ENCODE measurements around the gene ACVR1.
A peak's percentile ranks its signal among the peaks of the same experiment; 100 is the strongest.

Gene ACVR1

DNA sequence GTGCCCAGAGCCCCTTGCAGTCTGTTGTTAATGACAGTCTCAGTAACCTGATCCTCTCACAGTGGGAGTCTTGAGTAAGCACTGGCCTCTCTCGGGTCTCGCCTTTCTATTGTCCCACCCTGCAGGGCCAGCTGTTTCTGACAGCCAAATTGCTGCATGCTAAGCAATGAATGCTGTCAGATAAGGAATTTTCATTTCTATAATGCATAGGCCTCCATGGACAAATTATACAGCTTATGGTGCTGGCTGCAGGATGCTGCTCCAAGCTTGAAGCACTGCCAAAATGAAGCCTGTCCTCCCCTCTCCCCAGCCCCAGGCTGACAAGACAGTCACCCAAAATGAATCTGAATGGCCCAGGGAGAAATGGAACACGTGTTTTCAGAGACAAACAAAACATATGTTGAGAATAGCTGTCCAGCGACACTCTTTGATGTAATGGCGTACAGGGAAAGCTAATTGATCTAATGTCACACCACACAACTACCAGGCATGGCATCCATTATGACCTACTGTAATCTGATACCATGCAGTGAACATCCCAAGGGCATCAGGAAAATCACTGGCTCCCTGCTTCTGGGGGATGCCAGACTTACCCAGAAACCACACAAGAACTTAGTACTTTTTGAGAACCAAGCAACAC is 36.8 kb downstream of the ACVR1 start:
- TF ChIP-seq CTCF (IDR thresholded peaks at IDR 0.05; ENCODE audit: insufficient read depth, low read length, missing control alignments): no peak
- CTCF ChIA-PET: no interaction called here
- POLR2A ChIA-PET: interaction anchor here (0.7 kb wide), 1 partner anchor 37 kb away, joined by 3 read pairs; the partner anchor contains the start of gene ACVR1
- DNase-seq (ENCODE audit: low read depth, low spot score): no peak
- H3K4me3 ChIP-seq (ENCODE audit: low read depth, low read length): peak overlapping the region; percentile 4; the same call in 1 of the 2 replicates

DNA sequence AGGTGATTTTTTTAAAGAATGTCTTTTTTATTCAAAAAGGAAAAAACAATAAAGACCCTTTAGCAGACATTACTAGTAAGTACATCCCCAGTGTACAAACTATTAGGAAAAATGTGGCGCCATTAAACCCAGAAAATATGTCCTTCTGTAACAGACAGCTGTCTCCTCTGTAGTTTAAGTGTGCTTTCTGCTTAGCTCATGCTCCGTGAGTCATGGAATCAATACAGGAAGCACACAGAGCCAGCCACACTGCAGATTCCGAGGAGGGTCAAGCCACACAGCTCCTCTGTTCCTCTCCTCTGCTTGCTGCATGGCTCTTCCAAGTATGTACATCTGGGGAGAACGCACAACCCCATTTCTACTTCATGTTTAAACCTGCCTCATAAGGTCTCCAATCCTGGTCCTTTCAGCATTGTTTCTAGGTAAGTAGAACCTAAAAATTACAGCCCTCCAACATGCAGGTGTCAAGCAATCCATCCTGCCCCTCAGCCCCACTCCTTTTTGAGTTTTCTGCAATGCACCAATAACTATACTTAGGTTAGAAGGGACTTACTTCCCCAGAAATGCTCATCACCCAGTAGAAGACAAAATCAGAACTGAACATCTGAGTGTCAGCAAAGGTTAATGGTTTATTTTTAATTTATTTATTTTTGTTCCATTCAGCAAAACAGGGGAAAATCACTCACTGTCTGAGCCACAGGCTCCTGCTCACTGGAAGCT is 37.5 kb downstream of the ACVR1 start:
- H3K4me3 ChIP-seq (ENCODE audit: low read depth, low read length): peak overlapping the region; percentile 43
- TF ChIP-seq CTCF (IDR thresholded peaks at IDR 0.05; ENCODE audit: insufficient read depth, low read length, missing control alignments): no peak
- DNase-seq (ENCODE audit: low read depth, low spot score): peak; percentile 49
- POLR2A ChIA-PET: no interaction called here
- CTCF ChIA-PET: interaction anchor here (1.5 kb wide), 1 partner anchor 18 kb away, joined by 3 read pairs; no protein-coding TSS in a partner anchor

DNA sequence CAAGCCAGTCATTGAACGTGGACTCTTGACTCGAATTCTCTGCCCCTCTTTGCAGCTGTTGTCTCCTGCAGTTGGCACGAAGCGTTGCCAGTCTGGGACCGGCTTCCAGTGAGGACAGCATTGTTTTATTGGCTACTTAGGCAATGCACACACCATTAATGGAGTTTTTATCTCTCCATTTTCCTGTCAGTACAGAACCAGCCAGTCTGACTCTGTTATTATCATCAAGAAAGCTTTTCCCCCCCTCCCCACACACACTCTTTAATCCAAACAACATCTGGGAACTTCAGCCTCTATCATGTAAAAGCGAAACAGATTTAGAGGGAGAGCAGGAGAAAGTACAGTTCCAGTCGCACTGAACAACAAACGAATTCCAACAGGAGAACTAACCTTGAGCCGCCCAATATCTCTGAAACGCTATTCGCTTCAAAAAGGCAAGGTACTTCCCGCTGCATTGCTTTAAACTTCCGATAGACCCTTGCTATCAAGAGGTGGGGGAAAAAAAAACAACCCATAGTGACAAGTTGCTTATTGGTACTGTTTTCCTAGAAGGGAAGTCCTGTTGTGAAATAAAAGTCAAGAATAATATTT is 38.2 kb downstream of the ACVR1 start:
- POLR2A ChIA-PET: interaction anchor here (0.9 kb wide), 1 partner anchor 13 kb away, joined by 4 read pairs; no protein-coding TSS in a partner anchor

GRCh38 chr2:157836531-157836930 is 39.6 kb downstream of the ACVR1 start:
- DNase-seq (ENCODE audit: low read depth, low spot score): no peak
- CTCF ChIA-PET: no interaction called here
- POLR2A ChIA-PET: no interaction called here
- H3K4me3 ChIP-seq (ENCODE audit: low read depth, low read length): no peak overlapping the region
- no peak for TF ChIP-seq CTCF (IDR thresholded peaks at IDR 0.05; ENCODE audit: insufficient read depth, low read length, missing control alignments)

More for the DNA sequence above, 38.2 kb downstream of the ACVR1 start:
- peak overlapping the region; percentile 43 for H3K4me3 ChIP-seq (ENCODE audit: low read depth, low read length)
- CTCF ChIA-PET: interaction anchor here (1.5 kb wide), 1 partner anchor 17 kb away, joined by 3 read pairs; no protein-coding TSS in a partner anchor
- TF ChIP-seq CTCF (IDR thresholded peaks at IDR 0.05; ENCODE audit: insufficient read depth, low read length, missing control alignments): no peak
- DNase-seq (ENCODE audit: low read depth, low spot score): no peak

DNA sequence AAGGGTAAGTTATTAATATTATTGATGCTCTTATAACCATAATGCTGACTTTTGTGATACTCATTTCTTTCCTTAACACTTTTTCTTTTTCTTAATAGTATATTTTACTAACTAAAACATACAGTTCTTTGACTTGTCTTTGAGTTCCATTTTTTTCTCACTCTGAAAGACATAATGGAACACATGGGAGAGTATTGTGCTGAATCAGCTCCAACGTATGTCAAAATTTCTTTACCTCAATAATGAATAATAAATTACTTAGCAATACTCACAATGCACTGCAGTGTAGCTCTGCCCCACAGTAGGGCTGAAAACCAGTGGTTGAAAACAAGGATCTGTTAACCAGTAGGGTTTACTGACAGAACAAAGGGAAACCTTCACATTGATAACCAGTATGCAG is 40.7 kb downstream of the ACVR1 start:
- ChIA-PET POLR2A (no interaction called here), CTCF (no interaction called here)
- DNase-seq (ENCODE audit: low read depth, low spot score): no peak
- no peak for TF ChIP-seq CTCF (IDR thresholded peaks at IDR 0.05; ENCODE audit: insufficient read depth, low read length, missing control alignments)
- H3K4me3 ChIP-seq (ENCODE audit: low read depth, low read length): no peak overlapping the region

GRCh38 chr2:157835006-157835405 is 41.1 kb downstream of the ACVR1 start:
- H3K4me3 ChIP-seq (ENCODE audit: low read depth, low read length): no peak overlapping the region
- TF ChIP-seq CTCF (IDR thresholded peaks at IDR 0.05; ENCODE audit: insufficient read depth, low read length, missing control alignments): no peak
- ChIA-PET CTCF (no interaction called here), POLR2A (no interaction called here)
- no peak for DNase-seq (ENCODE audit: low read depth, low spot score)
